ENCODE measurements around the gene ADAMTSL4. TPM values are rescaled to one million over a fixed set of nuclear protein-coding genes. Genes with fewer than 3 reads are reported as not detected.
"Not testable (repeated sequence)": the region's sequence is repeated elsewhere in the genome, so short reads cannot be mapped to it uniquely, and the experiment has no call there.

The ADAMTSL4 gene
- total RNA-seq, 1 experiment from 2014 or later, result 4.3 TPM

- no peak for TF ChIP-seq ZFX (IDR thresholded peaks at IDR 0.05)
- no peak for TF ChIP-seq POLR2A (IDR thresholded peaks at IDR 0.05; ENCODE audit: borderline replicate concordance, extremely low read depth, insufficient read depth, insufficient read length)
- no peak for TF ChIP-seq CBX3 (IDR thresholded peaks at IDR 0.05; ENCODE audit: low read depth)
These were observed 15.1 kb downstream of the ADAMTSL4 start (continued) for GRCh38 chr1:150564051-150564991.

GRCh38 chr1:150565240-150565991, 16.2 kb downstream of the ADAMTSL4 start:
- ATAC-seq; H3K4me3 ChIP-seq (replicated peaks in 1 of 2; ENCODE audit: low read depth in 1 of 2, low read length in 2 of 2); H3K9me2 ChIP-seq (ENCODE audit: insufficient read depth); H3K27ac ChIP-seq (ENCODE audit: low read depth, low read length); H4K20me1 ChIP-seq (ENCODE audit: insufficient read depth); CTCF ChIA-PET; RAD21 ChIA-PET (ENCODE audit: low non-redundant PET in 1 of 2, low total read pairs in 2 of 2, uncharacterized antibody in 2 of 2, unreplicated experiment in 2 of 2); H3K9ac ChIP-seq (ENCODE audit: low read length); H2AFZ ChIP-seq (ENCODE audit: low read depth, low read length, poor library complexity, severe bottlenecking); H3K9me3 ChIP-seq (ENCODE audit: control insufficient read depth in 1 of 2, insufficient read depth in 1 of 2, low read depth in 1 of 2, low read length in 2 of 2); H3K4me2 ChIP-seq (ENCODE audit: low read length); DNase-seq (ENCODE audit: low read depth, low spot score); H3K36me3 ChIP-seq (ENCODE audit: control insufficient read depth in 1 of 2, insufficient read depth in 2 of 2, low read length in 2 of 2); H3K27me3 ChIP-seq (ENCODE audit: insufficient read depth, low read length); BruUV-seq (replicated peaks): not testable (repeated sequence)
- peaks cover 26% of the 10 kb centered on the region for H3K79me2 ChIP-seq (ENCODE audit: insufficient read depth, low read length)
- intact Hi-C loops (cut with micrococcal nuclease), result loop anchor here (10.0 kb wide), 1 partner anchor 129 kb away; the partner anchor contains the start of gene GOLPH3L
- H3K4me1 ChIP-seq (ENCODE audit: control insufficient read depth in 1 of 2, insufficient read depth in 2 of 2, low read length in 2 of 2), result peaks cover 67 to 79% of the 10 kb centered on the region in 2 experiments
- POLR2A ChIA-PET, result interaction anchor here (0.6 to 6.6 kb wide), 3 partner anchors 6 to 314 kb away, joined by 3 to 41 read pairs (median 39); partner anchors contain the start of gene MCL1
